ENCODE measurements around the gene MAN2A1.
A peak's percentile ranks its signal among the peaks of the same experiment; 100 is the strongest.
"Not testable (repeated sequence)": the region's sequence is repeated elsewhere in the genome, so short reads cannot be mapped to it uniquely, and the experiment has no call there.

MAN2A1 gene

GRCh38 chr5:109888989-109889388 lies 199.3 kb downstream of the MAN2A1 start (continued):
- TF ChIP-seq ZNF629 (tag by site-specific recombination; IDR thresholded peaks at IDR 0.05) (no peak), ZNF433 (tag by site-specific recombination; IDR thresholded peaks at IDR 0.05; ENCODE audit: low read depth) (no peak)

DNA sequence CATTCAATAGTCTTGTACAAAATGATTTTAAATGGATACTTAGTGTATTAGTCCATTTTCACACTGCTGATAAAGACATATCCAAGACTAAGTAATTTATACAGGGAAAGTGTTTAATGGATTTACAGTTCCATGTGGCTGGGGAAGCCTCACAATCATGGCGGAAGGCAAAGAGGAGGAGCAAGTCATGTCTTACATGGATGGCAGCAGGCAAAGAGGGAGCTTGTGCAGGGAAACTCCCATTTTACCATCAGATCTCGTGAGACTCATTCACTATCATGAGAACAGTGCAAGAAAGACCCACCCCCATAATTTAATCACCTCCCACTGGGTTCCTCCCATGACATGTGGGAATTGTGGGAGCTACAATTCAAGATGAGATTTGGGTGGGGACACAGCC lies 203.5 kb downstream of the MAN2A1 start:
- H3K4me1 ChIP-seq (ENCODE audit: control insufficient read depth, insufficient read depth, low read length); H3K27ac ChIP-seq (ENCODE audit: extremely low read depth, low read depth, low read length); POLR2A ChIA-PET; H3K4me3 ChIP-seq (ENCODE audit: low read depth, low read length); CTCF ChIA-PET; H3K9me3 ChIP-seq (ENCODE audit: control insufficient read depth, insufficient read depth, low read depth, low read length); H3K36me3 ChIP-seq (ENCODE audit: control insufficient read depth in 2 of 2, insufficient read depth in 1 of 2, low read length in 2 of 2): not testable (repeated sequence)
- TF ChIP-seq SETDB1 (IDR thresholded peaks at IDR 0.05; ENCODE audit: insufficient read length, low read length): peak; percentile 56

DNA sequence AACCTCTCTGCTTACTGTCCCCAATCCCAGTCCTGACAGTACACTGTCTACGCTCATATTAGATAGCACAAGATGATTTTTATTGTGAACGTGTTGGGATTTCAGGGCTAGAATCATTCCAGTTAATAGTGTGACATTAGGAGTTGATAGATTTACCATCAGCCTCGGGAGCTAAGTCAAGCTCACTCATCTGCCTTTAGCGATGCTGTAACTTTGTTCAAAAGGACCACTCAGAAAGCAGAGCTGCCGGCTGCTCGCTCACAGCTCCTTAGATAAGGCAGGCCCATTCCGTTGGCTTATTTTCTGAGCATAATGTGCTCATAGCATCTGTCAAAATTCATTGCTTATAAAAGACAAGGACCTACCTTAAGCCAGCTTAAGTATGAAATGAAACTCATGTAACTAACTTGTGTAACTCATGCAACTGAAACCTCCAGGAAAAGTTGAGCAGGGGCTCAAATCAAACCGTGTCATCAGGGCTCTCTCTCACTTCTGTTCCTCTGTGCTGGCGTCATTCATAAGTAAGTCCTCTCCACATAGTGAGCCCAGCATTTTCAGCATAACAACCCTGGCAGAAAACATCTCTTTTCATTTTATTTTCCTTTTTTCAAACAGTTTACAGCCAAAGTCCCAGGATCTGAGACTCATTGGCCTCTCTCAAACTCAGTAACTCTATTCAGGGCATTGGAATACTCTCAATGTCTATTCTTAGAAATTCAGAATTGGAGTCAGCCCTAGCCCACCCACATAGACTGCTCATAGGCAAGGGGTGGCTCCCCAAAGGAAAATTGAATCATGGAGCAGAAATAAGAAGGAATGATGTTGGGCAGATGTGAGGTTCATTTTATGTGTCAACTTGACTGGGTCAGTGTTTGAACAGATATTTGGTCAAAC lies 208.8 kb downstream of the MAN2A1 start:
- H3K4me1 ChIP-seq (ENCODE audit: control insufficient read depth, insufficient read depth, low read length): 0 out of 2 replicates have a peak, but pooled peaks cover 3% of the 10 kb centered on the region
- no peak for TF ChIP-seq ZNF549 (tag by site-specific recombination; IDR thresholded peaks at IDR 0.05)
- TF ChIP-seq ZNF837 (tag by site-specific recombination; IDR thresholded peaks at IDR 0.05): no peak
- no peak for TF ChIP-seq GLI4 (tag by site-specific recombination; IDR thresholded peaks at IDR 0.05)
- TF ChIP-seq ZEB2 (tag by site-specific recombination; IDR thresholded peaks at IDR 0.05): no peak
- no peak for TF ChIP-seq KLF8 (tag by site-specific recombination; IDR thresholded peaks at IDR 0.05)
- no peak for TF ChIP-seq GFI1B (tag by site-specific recombination; IDR thresholded peaks at IDR 0.05)
- TF ChIP-seq KLF16 (tag by site-specific recombination; IDR thresholded peaks at IDR 0.05): no peak
- TF ChIP-seq REST (tag by site-specific recombination; IDR thresholded peaks at IDR 0.05): no peak
- no peak for TF ChIP-seq ZNF184 (tag by site-specific recombination; IDR thresholded peaks at IDR 0.05)
- TF ChIP-seq ZNF140 (tag by site-specific recombination; IDR thresholded peaks at IDR 0.05): no peak
- TF ChIP-seq WT1 (tag by site-specific recombination; IDR thresholded peaks at IDR 0.05): no peak
- no peak for TF ChIP-seq ZNF121 (tag by site-specific recombination; IDR thresholded peaks at IDR 0.05)
- no peak for TF ChIP-seq ZFP3 (tag by site-specific recombination; IDR thresholded peaks at IDR 0.05; ENCODE audit: low read depth)
- ChIA-PET POLR2A (no interaction called here), CTCF (interaction anchor here (0.7 kb wide), 1 partner anchor 1684 kb away, joined by 3 read pairs; no protein-coding TSS in a partner anchor)
- H3K36me3 ChIP-seq (ENCODE audit: control insufficient read depth in 2 of 2, insufficient read depth in 1 of 2, low read length in 2 of 2): no peaks in the 10 kb centered on the region
- H3K9me3 ChIP-seq (ENCODE audit: control insufficient read depth, insufficient read depth, low read depth, low read length): no peaks in the 10 kb centered on the region
- no peak overlapping the region for H3K27ac ChIP-seq (ENCODE audit: extremely low read depth, low read depth, low read length)
- no peak overlapping the region for H3K4me3 ChIP-seq (ENCODE audit: low read depth, low read length)

DNA sequence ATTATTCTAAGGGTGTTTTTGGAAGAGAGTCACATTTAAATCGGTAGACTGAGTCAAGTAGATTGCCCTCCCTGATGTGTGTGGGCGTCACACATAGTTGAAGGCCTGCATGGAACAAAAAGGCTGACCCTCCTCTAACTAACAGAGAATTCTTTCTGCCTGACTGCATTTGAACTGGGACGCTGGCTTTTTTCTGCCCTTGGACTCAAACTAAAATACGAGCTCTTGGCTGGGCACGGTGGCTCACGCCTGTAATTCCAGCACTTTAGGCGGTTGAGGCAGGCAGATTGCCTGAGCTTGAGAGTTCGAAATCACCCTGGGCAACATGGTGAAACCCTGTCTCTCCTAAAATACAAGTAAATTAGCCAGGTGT lies 209.4 kb downstream of the MAN2A1 start:
- POLR2A ChIA-PET: no interaction called here
- Histone ChIP-seq H3K4me1 (ENCODE audit: control insufficient read depth, insufficient read depth, low read length) (0 out of 2 replicates have a peak, but pooled peaks cover 3% of the 10 kb centered on the region), H3K27ac (ENCODE audit: extremely low read depth, low read depth, low read length) (no peak overlapping the region), H3K36me3 (ENCODE audit: control insufficient read depth in 2 of 2, insufficient read depth in 1 of 2, low read length in 2 of 2) (no peaks in the 10 kb centered on the region), H3K9me3 (ENCODE audit: control insufficient read depth, insufficient read depth, low read depth, low read length) (no peaks in the 10 kb centered on the region), H3K4me3 (ENCODE audit: low read depth, low read length) (no peak overlapping the region)
- no peak for TF ChIP-seq ZNF518A (tag by site-specific recombination; conservative IDR thresholded peaks at IDR 0.05; ENCODE audit: low read depth)
- TF ChIP-seq KLF10 (tag by site-specific recombination; IDR thresholded peaks at IDR 0.05): no peak
- TF ChIP-seq ZNF837 (tag by site-specific recombination; IDR thresholded peaks at IDR 0.05): no peak
- no peak for TF ChIP-seq REPIN1 (tag by site-specific recombination; IDR thresholded peaks at IDR 0.05; ENCODE audit: low read depth)
- no peak for TF ChIP-seq ZNF747 (tag by site-specific recombination; IDR thresholded peaks at IDR 0.05)
- no peak for TF ChIP-seq KLF7 (tag by site-specific recombination; IDR thresholded peaks at IDR 0.05; ENCODE audit: borderline replicate concordance)
- TF ChIP-seq EGR2 (tag by site-specific recombination; IDR thresholded peaks at IDR 0.05; ENCODE audit: low read depth): no peak
- CTCF ChIA-PET: no interaction called here
